GM21423 (cell line): ENCODE data around the gene NCK2.
"Not testable (repeated sequence)": the region's sequence is repeated elsewhere in the genome, so short reads cannot be mapped to it uniquely, and the experiment has no call there.

Source experiments
- ATAC-seq: cut with Tn5 transposase; IDR thresholded peaks from one replicate; pipeline ENCODE4 v1.9.1; 2021; ENCODE audit warnings: mild to moderate bottlenecking, moderate library complexity; ENCODE audit not compliant: unreplicated experiment

The NCK2 gene

DNA sequence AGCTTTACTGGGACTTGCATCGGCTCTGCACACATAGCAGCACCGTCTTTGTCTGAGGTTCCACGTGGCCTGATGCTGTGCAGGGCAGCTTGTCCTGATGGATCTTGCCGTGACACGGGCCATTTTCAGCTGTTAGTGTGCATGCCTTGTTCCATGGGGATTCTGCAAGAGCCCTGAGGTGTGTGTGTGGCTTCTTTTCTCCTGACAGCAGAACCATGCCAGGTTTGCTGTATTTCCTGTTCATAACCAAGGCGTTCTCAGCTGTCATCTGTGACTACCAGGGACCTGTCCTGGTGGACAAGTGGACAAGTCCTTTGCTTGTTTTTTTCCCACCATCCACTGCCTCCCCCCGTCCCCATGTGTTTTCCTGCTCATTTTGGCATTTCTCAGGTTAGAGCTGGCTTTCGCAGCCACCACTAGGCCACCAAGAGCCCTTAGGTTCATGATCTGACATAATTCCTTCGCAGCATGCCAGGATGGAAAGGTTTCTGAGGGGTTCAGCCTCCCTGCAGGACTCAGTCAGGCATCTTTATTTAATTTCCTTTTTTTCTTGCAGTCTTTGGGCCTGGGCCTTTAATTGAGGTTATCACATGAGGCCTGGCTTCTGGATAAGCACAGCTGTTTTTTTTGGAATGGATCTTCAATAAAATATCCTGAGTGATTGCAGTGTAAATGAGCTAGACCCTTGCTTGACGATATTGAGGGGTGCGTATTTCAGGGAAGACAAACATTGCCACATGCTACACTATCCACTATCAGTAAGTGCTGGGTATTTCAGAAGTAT, 139.4 kb downstream of the NCK2 start:
- no peak for ATAC-seq

DNA sequence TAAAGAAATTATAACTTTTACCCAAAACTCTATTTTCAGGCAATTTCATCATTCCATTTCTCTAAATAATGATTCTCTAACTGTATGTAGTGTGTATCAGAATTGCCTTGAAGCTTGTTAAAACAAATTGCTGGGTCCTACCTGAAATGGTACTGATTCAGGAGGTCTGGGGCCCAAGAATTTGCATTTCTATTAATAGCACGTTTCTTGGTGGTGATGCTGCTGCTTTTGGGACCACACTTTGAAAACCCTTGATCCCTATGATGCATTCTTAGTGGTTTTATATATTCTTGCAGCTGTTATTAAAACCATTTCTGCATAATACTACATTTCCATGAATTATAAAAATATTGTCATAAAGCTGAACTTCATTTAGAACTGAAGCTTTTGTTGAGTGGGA, 140.7 kb downstream of the NCK2 start:
- no peak for ATAC-seq

DNA sequence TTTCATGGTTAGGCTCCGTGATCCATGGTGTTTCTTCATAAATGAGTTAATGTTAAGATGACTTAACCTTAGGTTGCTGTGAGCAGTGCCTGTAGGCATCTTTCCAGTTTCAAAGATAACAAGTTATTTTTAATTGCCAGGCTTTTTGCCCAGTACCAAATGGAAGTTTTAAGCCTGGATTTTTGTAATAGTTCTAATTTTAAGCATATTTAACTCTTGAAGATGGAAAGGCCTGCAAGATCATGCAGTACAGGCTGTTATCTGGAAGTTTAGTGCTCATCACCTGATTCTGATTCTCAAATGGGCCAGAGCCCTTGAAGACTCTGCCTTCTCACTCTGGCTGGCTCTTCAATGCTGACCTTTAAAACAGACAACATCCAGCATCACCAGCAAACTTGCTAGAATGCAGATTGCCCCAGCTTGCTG, 141.3 kb downstream of the NCK2 start:
- ATAC-seq, result no peak

DNA sequence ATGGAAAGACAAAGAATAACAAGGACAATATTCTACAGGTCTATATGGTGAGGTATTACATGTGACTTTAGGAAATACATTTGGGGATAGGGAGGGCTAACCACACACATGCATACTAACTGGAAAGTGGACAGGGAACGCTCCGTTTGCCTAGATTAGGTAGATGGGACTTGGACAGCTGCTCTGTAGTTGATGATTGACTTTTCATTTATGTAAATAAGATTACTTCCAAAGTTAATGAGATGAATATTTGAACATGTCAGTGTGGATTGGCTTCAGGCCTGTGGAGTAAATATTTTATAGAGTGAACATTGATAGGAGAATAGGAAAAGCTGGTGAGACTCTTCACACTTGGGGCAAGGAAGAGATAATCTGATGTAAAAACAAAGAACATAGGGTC, 142.0 kb downstream of the NCK2 start:
- ATAC-seq, result no peak

DNA sequence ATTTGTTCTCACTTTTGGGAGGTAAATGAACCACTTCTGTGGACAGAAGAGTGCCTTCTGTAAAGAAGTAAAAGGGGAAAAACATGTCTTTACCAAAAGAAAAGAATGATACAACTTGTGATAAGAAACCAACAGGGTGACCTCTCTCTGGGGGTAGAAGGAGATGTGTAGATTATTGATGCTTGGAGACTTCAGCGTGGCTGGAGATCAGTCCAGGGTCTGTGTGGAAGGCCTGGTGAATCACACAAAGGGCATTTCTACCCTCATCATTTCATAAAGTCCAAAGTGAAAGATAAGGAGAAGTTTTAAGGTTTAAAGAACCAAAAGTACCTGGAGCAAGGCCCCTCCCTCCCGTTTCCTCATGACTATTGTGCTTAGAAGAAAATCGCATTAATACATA, 142.5 kb downstream of the NCK2 start:
- ATAC-seq, result no peak

DNA sequence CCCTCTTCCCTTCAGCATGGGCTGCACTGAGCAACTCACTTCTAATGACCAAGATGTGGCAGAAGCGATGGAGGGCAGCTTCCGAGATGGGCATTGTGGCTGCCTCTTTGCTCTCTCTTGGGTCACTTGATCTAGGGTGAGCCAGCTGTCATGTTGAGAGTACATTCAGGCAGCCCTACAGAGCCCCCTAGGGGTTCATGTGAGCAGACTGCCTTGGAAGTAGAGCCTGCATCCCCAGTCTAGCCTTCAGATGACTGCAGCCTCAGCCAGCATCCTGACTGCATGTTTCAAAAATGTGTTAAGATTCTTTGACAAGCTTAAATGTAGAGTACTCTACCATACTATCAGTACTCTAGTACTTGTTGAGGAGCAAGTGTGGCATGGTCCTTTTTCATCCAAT, 143.9 kb downstream of the NCK2 start:
- ATAC-seq, result no peak

DNA sequence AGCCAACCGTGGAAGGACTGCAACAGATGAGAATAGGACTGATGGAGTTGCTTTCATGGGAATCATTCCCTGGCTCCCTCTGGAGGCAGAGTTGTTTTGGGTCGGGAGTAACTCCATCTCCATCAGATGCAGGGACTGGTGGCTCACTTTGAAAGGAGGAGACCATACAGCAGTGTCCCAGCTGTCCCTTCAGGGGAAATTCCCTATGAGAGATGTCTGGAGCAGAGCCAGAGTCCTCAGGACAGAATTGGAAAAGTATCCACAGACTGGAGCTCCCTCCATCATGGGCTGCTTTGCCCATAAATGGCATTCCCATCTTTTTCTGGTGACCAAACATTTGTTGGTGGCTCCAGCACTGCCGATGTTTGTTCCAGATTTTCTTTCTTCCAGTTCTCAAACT, 144.3 kb downstream of the NCK2 start:
- no peak for ATAC-seq

DNA sequence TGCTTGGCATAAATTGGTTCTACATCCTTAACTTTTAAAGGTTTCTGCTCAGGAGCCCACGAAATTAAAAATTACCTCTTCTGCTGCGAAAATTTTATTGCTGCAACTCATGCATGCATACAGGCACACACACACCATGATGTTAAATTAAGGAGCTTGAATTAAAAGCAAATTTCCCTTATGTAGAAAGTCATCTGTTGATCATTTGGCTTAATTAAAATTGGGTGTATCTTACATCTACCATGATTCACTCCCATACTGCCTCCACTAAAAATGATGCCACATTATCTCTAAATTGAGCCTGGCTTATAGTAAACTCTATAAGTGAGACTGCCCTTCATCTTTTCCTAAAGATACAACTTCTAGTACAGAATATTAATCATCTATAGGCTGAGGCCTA, 145.4 kb downstream of the NCK2 start:
- ATAC-seq, result no peak

DNA sequence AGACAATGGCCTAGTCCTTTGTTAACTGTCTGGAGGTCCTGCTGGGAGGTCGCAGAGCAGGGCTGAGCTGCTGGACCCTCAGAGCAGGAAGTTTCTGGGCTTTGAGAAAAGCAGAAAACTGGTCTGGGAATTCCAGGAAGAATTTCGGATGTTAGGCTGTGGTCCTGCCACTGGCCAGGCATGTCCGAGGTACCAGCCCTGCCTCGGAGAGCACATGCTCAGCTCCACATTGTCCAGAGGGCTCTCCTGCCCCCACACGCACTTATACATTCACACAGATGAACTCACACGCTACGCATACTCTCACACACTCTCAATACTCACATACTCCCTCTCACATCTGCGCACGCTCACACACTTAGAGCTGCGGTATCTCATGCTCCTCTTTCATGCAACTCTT, 146.1 kb downstream of the NCK2 start:
- no peak for ATAC-seq

DNA sequence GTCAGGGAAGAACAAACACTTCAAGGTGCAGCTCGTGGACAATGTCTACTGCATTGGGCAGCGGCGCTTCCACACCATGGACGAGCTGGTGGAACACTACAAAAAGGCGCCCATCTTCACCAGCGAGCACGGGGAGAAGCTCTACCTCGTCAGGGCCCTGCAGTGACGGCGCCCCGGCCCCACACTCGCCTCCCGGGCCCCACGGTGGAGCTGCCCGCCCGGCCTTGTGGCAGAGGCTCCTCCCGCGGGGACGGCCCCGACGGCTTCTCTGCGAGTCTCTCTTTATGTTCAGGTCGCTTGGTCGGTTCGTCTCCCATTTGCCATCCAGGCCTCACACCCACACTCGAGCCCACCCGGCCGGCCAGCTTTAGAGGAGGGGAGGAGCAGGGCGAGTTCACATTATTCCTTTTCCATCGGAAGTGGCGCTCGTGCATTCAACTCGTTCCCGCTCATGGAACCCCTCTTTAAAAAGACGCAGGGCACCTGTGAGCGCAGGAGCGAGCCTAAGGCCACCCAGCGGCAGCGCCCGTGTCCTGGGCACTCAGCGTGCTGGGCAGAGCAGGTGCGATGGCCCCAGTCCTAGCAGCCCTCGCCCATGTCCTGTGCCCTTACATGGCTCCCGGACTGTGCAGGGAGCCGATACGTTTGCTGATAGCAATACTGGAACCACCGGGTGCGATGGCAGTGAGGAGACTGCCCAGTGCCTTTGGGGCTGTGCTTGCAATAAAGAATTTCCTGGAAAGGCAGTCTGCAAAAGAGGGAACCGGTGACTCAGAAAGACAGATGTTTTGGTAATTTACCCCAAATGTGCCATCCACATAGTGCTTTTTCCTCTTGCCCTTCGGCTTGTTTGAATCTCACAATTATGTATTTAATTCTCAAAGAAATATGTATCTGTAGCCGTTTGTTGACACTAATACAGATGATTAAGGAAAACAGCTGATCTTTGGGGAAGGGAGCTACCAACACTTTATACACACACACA, 148.6 kb downstream of the NCK2 start:
- ATAC-seq, result no peak

DNA sequence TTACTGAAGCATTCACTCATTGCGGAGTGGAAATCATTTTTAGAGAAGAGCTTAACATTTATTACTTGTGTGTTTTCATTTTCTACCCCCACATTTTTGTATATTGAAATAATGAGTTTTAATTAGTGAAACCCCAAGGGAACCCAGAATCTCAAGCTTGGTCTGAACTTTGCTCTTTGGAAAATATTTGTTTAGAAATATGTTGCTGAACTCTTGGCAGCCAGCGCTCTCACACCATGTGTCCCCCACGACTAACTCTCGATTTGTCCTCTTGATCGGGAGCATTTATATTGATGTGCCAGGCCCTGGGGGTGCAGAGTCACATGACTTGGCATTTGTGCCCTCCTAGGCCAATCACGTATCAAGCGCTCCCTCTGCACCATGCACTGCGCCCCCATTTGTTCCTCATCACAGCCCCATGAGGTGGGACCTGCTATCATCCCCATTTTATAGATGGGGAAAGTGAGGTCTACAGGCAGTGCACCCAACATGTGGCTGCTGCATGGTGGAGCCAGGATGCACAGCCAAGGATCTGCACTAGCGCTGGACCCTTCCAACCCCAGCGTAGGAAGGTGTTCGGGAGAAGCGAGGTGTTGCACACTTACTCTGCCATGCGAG, 149.7 kb downstream of the NCK2 start:
- no peak for ATAC-seq

DNA sequence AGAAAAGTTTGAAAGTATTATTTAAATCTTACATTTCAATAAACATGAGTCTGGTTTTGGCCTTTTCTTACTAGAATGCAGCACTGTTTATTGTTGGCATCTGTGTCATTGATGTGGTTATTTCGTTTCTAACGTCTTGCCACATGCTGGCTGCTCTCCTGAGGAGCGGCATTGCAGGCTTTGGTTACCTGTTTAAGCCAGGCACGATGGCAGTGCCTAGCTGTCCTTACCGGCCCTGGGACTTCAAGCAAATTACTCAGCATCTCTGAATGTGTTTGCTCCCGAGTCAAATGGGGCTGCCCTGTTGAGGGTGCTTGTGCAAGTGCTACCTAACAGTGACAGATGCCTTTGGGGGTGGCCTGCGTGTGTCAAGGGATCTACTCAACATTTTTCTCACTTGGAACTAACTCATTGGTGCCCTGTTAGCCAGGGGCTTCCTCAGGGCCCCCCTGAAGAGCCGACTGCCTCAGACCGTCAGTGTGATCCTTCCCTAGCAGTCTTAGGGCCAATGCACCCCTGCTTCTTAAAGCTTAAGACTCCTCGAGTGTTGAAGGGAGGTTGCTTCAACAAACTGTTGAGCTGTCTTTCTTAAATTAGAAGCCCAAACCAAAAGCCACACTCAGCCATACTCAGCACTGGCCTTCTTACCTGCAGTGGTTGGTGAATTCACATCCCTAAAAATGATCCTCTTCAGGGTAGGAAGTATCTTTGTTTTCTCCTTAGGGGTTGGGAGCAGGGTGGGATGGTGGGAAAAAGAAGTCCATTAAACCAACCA, 151.5 kb downstream of the NCK2 start:
- no peak for ATAC-seq

DNA sequence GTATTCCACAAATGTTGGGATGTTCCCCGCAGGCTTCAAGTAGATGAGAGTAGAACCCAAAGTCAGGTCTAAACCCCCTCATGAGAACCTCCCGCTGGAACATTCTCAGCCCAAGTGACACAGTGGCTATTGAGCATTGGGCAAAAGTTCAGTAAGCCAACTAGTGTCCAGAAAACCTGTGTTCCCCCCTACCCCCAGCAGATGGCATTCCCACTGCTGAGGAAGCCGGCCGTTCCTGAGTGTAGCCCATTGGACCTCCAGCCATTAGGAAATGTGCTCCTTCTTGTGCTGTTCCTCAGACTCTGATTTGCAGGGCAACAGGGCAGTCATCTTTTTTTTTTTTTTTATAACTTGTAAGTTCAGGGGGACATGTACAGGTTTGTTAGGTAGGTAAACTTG, 152.1 kb downstream of the NCK2 start:
- ATAC-seq, result no peak

DNA sequence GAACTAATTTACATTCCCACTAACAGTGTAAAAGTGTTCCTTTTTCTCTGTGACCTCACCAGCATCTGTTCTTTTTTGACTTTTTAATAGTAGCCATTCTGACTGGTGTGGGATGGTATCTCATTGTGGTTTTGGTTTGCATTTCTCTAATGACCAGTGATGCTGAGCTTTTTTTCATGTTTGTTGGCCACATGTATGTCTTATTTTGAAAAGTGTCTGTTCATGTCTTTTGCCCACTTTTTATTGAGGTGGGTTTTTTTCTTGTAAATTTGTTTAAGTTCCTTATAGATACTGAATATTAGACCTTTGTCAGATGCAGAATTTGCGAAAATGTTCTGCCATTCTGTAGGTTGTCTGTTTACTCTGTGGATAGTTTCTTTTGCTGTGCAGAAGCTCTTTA, 153.0 kb downstream of the NCK2 start:
- not testable (repeated sequence) for ATAC-seq

DNA sequence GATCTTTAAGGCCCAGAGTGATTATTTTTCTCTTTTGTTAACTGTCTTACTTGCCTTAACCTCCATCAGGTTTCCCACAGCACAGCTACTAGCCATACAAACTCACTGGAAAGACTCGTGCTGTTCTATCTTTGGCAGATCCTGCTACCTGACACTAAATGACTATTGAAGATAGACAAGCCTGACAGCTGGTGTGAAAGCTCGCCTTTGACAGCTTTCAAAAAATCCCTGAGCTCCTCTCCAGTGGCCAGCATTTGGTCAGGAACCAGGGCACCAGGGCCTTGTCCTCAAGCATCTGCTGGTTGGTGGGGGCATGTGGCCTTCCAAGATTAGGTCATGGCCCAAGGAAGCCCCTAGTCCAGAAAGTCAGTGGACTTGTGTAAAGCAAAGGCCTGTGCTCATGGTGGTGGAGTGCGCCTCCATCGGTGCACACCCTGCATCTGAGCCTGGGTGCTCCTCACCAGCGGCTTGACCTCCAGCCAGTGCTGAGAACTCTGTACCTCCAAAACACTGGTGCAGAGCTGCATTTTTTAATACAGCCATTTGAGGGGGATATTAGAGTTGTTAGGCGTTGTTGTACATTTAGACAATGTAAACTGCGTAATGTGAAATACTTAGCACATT, 158.5 kb downstream of the NCK2 start:
- no peak for ATAC-seq

DNA sequence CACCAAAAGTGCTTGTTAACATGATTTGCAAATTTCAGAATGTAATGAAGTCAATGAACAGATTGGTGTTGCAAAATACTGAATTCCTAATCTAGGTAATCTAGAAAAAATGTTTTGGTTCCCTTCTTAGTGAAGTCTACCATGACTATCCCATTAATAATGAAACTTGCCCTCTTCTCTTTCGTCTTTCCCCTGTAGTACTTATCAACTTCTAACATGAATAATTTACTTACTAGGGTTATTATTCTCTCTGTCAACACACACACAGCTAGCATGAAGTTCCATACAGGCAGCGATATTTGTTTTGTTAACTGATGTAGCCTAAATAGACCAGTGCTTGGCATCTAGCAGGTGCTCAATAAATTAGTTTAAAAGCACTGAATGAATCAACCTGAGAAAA, 160.2 kb downstream of the NCK2 start:
- ATAC-seq, result peak; percentile 94

DNA sequence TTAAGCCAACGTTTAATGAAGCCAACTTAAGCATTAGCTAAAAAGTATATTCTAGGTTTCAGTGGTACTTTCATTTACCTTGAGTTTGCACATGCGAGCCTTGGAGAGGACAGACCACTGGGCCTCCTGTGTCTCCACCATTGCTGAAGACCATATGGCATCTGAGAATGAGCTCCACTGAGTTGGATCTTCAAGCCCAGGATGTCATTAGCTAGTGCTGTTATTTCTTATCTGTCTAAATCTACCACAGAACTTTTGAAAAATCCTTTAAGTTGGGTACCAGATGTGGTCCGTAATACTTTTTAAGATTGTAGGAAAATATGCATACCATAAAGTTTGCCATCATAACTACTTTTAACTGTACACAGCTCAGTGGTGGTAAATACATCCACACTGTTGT, 161.8 kb downstream of the NCK2 start:
- no peak for ATAC-seq

DNA sequence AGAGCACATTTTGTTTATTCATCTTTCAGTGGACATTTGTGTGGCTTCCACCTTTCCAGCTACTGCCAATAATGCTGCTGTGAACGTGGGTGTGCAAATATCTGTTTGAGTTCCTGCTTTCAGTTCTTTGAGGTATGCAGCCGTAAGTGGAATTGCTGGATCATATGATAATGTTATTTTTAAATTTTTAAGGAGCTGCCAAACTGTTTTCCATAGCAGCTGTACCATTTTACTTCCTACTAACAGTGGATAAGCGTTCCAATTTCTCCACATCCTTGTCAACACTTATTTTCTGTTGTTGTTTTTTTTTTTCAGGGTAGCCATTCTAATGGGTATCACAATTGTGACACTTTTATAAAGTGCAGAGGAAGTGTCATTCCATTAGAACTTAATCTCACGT, 162.5 kb downstream of the NCK2 start:
- ATAC-seq, result no peak

DNA sequence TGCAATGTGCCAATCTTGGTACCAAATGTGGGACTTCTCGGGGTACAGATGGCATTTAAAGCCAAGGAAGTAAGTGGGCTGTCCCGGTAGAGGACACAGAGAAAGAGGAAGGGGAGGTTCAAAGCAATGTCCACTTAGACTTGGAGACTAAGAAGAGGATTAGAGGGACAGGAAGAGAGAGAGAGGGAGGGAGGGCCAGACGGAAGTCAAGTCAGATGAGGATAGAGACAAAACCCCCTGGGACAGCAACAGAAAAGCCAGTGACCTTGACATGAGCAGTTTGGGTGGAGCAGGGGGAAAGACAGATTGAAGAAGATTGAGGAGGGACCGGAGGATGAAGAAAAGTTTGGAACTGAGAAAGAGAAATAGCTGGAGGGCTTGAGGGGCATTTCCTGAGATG, 164.5 kb downstream of the NCK2 start:
- ATAC-seq, result no peak

DNA sequence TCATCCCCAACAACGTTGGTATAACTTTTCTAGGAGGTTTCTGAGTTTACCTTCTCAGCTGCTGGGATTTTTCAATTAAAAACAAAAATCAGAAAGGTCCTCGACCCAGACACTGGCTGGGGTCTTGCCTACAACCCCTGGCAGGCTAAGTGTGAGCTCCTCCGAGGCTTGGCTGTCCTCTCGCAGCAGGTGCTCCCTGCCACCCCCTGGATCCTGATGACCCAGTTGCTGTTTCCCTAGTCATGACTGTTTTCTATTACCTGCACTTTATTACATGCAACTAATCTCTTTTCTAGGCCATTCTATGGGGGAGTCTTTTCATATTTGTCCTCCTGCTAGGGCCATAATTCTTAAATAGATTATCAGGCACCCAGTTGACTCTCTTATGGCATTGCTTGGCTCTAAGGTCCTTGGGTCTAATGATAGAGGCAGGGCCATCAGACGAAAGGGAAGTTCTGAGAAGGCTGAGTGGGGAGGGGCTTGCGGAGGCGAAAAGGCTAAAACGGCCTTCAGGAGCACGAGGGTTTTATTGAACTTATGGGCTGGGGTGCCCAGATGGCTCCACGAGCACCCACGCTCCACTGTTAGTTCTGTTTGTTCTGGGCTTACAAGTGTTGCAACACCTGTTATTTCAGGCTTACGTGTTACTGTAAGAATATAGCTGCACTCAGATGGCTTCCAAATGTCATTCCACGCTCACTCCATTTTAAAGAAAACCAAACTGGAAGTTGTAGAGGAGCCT, 166.0 kb downstream of the NCK2 start:
- ATAC-seq, result no peak
